BLaER1 treated with 17β-estradiol and CSF1 and Interleukin-3, amounts not matched to agents 10 nM and 100 nM (cell line): Measurements from ENCODE around the gene SEZ6L.

Source experiments
- H3K27ac ChIP-seq, 11 experiments: shearing (Covaris generic); formaldehyde crosslinking; 2 replicates each; pipeline ENCODE4 v1.8.1; 2022
- H3K27me3 ChIP-seq, 11 experiments: shearing (Covaris generic); formaldehyde crosslinking; 2 replicates each; pipeline ENCODE4 v1.8.1; 2022
- H3K36me3 ChIP-seq, 11 experiments: shearing (Covaris generic); formaldehyde crosslinking; 2 replicates each; pipeline ENCODE4 v1.8.1; 2022
- H3K4me1 ChIP-seq, 10 experiments: shearing (Covaris generic); formaldehyde crosslinking; 2 replicates each; pipeline ENCODE4 v1.8.1; 2022
- H3K4me2 ChIP-seq, 11 experiments: shearing (Covaris generic); formaldehyde crosslinking; 2 replicates each; pipeline ENCODE4 v1.8.1; 2022
- H3K4me3 ChIP-seq, 10 experiments: shearing (Covaris generic); formaldehyde crosslinking; 2 replicates each; pipeline ENCODE4 v1.8.1; 2022
- H3K9ac ChIP-seq, 11 experiments: shearing (Covaris generic); formaldehyde crosslinking; 2 replicates each; pipeline ENCODE4 v1.8.1; 2022
- H3K9me3 ChIP-seq, 11 experiments: shearing (Covaris generic); formaldehyde crosslinking; replicated peaks in 1 of 11; 2 replicates each; pipeline ENCODE4 v1.8.1; 2022
- H4K20me1 ChIP-seq, 11 experiments: shearing (Covaris generic); formaldehyde crosslinking; 2 replicates each; pipeline ENCODE4 v1.8.1; 2022
- Cebpa-rat ChIP-seq, 11 experiments: shearing (Covaris generic); IDR thresholded peaks; 2 replicates each; pipeline ENCODE4 v1.8.1; 2022

Gene SEZ6L

GRCh38 chr22:26196657-26197056 lies 27.4 kb downstream of the SEZ6L start:
- Histone ChIP-seq H3K36me3 (no peaks in the 10 kb centered on the region), H3K9me3 (no peaks in the 10 kb centered on the region), H3K4me1 (no peaks in the 10 kb centered on the region), H3K9ac (no peak overlapping the region), H4K20me1 (no peaks in the 10 kb centered on the region), H3K4me3 (no peak overlapping the region), H3K4me2 (no peak overlapping the region), H3K27ac (no peak overlapping the region), H3K27me3 (no peaks in the 10 kb centered on the region)
- no peak for TF ChIP-seq Cebpa-rat (IDR thresholded peaks at IDR 0.05)

DNA sequence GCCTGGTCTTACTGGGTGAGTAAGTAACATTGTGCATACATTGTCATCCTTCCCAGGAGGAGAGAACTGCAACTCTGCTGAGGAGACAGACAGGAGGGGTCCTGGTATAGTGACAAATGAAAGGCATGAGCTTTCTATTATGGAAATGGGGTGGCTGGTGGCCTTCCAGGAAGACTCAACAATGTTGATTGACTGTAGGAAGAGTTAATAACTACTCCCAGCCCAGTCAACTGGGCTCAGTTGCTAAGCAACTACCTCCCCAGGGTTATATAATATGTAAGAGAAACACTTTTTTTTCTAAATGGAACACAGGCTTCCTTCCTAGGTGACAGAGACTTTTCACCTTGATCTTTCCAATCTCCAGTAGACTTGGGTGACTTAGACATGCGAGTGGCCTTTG lies 28.2 kb downstream of the SEZ6L start:
- TF ChIP-seq Cebpa-rat (IDR thresholded peaks at IDR 0.05): no peak
- Histone ChIP-seq H3K27ac (no peak overlapping the region), H3K4me3 (no peak overlapping the region), H3K27me3 (no peaks in the 10 kb centered on the region), H3K4me2 (no peak overlapping the region), H3K9ac (no peak overlapping the region), H3K36me3 (no peaks in the 10 kb centered on the region), H3K4me1 (no peaks in the 10 kb centered on the region), H3K9me3 (no peaks in the 10 kb centered on the region), H4K20me1 (no peaks in the 10 kb centered on the region)

DNA sequence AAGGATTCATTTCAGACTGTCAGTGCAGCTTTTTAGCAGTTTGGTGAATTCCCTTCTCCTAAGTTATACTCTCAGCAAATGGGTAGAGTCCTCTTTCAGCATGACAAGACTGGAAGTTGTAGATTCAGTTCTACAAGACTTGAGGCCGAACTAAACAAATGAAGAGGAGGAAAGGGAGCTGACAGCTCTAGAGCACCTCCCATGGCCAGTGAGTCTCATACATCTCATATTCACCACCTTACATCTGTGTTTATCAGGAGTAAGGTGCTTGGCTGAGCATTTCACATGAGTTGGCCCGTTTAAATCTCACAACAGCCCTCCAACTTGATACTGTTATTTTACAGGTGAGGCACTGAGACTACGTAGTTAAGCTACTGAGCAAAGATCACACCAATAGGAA lies 30.4 kb downstream of the SEZ6L start:
- TF ChIP-seq Cebpa-rat (IDR thresholded peaks at IDR 0.05): no peak
- no peak overlapping the region for H3K4me2 ChIP-seq
- H3K4me1 ChIP-seq: no peaks in the 10 kb centered on the region
- no peaks in the 10 kb centered on the region for H3K27me3 ChIP-seq
- H3K9me3 ChIP-seq: no peaks in the 10 kb centered on the region
- no peak overlapping the region for H3K9ac ChIP-seq
- H3K36me3 ChIP-seq: no peaks in the 10 kb centered on the region
- 0 out of 22 replicates have a peak, but pooled peaks cover 0 to 3% (median 0%) of the 10 kb centered on the region in 11 experiments for H4K20me1 ChIP-seq
- no peak overlapping the region for H3K4me3 ChIP-seq
- no peak overlapping the region for H3K27ac ChIP-seq

DNA sequence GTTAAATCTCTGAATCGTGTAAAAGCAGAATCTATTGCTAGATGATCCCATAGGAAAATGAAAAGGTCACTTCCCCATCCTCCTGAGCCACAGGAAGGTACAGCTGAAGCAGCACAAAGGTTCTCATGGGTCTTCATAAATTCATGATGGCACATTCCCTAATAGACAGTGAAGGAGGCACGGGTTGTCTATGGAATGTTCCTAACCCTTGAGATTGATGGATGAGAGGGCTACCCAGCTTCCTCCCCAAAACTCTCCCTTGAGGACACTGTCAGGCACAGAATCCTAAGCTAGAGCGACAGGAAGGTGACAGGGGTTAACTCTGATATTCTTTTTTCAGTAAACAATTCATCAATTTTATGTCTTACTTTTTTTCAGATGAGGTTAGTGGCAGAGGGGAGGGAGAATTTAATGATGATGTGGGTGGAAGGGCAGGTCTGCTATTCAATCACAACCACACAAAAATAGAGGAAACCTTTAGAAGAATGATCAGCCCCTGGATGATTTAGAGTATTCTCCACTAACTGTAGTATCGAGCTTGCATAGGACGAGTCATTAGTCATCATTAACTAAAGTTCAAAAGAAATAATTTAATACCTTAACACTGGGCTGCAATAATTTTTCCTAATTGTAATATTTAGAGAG lies 33.1 kb downstream of the SEZ6L start:
- Histone ChIP-seq H3K4me2 (no peak overlapping the region), H3K4me1 (no peaks in the 10 kb centered on the region), H3K27ac (no peak overlapping the region), H3K4me3 (no peak overlapping the region), H3K9ac (no peak overlapping the region), H3K9me3 (no peaks in the 10 kb centered on the region), H3K36me3 (no peaks in the 10 kb centered on the region), H4K20me1 (0 out of 22 replicates have a peak, but pooled peaks cover 0 to 3% (median 0%) of the 10 kb centered on the region in 11 experiments), H3K27me3 (no peaks in the 10 kb centered on the region)
- TF ChIP-seq Cebpa-rat (IDR thresholded peaks at IDR 0.05): no peak

DNA sequence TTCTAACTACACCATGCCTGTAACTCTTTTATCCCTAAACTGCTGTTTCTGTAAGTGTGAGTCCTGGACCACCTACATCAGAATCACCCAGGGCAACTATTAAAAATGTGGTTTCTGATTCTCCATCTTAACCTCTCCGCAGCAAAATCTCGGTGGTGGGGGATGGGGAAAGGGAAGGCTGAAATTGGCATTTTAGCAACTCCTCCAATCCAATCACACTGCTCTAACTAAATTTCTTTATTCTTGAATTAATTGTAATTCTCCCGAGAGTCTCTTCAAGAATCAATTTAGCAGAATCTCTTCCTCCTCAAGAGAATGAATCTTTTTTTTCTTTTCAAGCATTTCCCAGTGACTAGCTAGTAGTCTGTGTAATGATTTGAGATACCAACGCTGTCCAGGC lies 36.2 kb downstream of the SEZ6L start:
- no peaks in the 10 kb centered on the region for H3K36me3 ChIP-seq
- no peaks in the 10 kb centered on the region for H3K4me1 ChIP-seq
- H3K4me3 ChIP-seq: no peak overlapping the region
- no peak overlapping the region for H3K4me2 ChIP-seq
- H3K9ac ChIP-seq: no peak overlapping the region
- H4K20me1 ChIP-seq: 0 out of 22 replicates have a peak, but pooled peaks cover 0 to 3% (median 0%) of the 10 kb centered on the region in 11 experiments
- H3K9me3 ChIP-seq: peaks cover 5 to 13% (median 11%) of the 10 kb centered on the region in 11 experiments; a peak in 15 of 22 replicates
- H3K27ac ChIP-seq: no peak overlapping the region
- no peak for TF ChIP-seq Cebpa-rat (IDR thresholded peaks at IDR 0.05)
- no peaks in the 10 kb centered on the region for H3K27me3 ChIP-seq

DNA sequence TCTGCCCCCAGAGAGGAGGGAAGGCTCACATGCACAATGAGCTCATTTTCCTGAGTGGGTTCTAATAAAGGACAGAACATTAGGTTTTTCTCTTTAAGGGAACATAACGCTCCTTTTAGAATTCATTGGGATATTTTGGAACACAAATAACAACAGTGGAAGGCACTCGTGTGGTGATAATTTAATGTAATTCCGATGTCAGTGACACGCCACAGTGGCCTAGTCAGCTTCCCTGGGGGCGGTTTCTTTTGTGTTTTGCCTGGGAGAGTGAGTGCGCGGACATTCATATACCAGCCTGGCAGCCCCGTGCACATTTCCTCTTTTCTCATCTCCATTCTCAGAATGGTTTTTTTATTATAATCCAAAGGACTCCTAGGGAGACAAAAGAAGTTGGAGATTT lies 41.1 kb downstream of the SEZ6L start:
- Histone ChIP-seq H3K4me3 (no peak overlapping the region), H3K9me3 (peaks cover 5 to 13% (median 11%) of the 10 kb centered on the region in 11 experiments; a peak in 15 of 22 replicates), H3K27ac (no peak overlapping the region), H3K4me1 (no peaks in the 10 kb centered on the region), H3K9ac (no peak overlapping the region), H3K27me3 (no peaks in the 10 kb centered on the region), H3K4me2 (no peak overlapping the region), H3K36me3 (no peaks in the 10 kb centered on the region), H4K20me1 (no peaks in the 10 kb centered on the region)
- TF ChIP-seq Cebpa-rat (IDR thresholded peaks at IDR 0.05): no peak

DNA sequence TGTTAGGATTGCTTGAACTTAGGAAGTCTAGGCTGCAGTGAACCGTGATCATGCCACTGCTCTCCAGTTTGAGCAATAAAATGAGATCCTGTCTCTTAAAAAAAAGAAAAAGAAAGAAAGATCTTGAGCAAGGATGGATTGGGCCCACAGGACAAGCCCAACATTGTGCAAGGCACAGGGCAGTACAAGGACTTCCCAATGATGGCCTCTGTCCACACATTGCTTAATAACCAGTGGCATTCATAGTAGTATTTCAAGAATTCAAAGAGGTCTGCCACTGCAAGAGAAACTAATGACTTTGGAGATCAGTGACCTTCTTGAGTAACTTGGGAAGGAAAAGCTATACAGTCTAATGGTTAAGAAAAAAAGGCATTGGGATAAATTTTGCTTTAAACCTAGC lies 44.6 kb downstream of the SEZ6L start:
- H3K27me3 ChIP-seq: no peaks in the 10 kb centered on the region
- no peak for TF ChIP-seq Cebpa-rat (IDR thresholded peaks at IDR 0.05)

GRCh38 chr22:26214466-26214865 lies 45.2 kb downstream of the SEZ6L start:
- no peaks in the 10 kb centered on the region for H3K36me3 ChIP-seq
- no peak overlapping the region for H3K4me2 ChIP-seq
- no peak for TF ChIP-seq Cebpa-rat (IDR thresholded peaks at IDR 0.05)
- no peaks in the 10 kb centered on the region for H3K4me1 ChIP-seq
- H4K20me1 ChIP-seq: no peaks in the 10 kb centered on the region
- H3K27ac ChIP-seq: no peak overlapping the region
- no peaks in the 10 kb centered on the region for H3K27me3 ChIP-seq
- peaks cover 3 to 9% (median 6%) of the 10 kb centered on the region in 11 experiments; a peak in 13 of 22 replicates for H3K9me3 ChIP-seq
- no peak overlapping the region for H3K4me3 ChIP-seq
- no peak overlapping the region for H3K9ac ChIP-seq

More for the DNA sequence above, 44.6 kb downstream of the SEZ6L start:
- no peaks in the 10 kb centered on the region for H4K20me1 ChIP-seq
- H3K36me3 ChIP-seq: no peaks in the 10 kb centered on the region
- no peak overlapping the region for H3K9ac ChIP-seq
- no peak overlapping the region for H3K4me3 ChIP-seq
- no peak overlapping the region for H3K27ac ChIP-seq
- no peaks in the 10 kb centered on the region for H3K4me1 ChIP-seq
- no peak overlapping the region for H3K4me2 ChIP-seq
- peaks cover 5 to 13% (median 11%) of the 10 kb centered on the region in 11 experiments; a peak in 15 of 22 replicates for H3K9me3 ChIP-seq

- Histone ChIP-seq H3K9ac (no peak overlapping the region), H3K4me2 (no peak overlapping the region), H3K9me3 (no peaks in the 10 kb centered on the region), H3K4me1 (no peaks in the 10 kb centered on the region), H3K4me3 (no peak overlapping the region), H3K36me3 (no peaks in the 10 kb centered on the region), H3K27me3 (no peaks in the 10 kb centered on the region), H4K20me1 (no peaks in the 10 kb centered on the region; a peak in 1 of 22 replicates), H3K27ac (no peak overlapping the region)
- TF ChIP-seq Cebpa-rat (IDR thresholded peaks at IDR 0.05): no peak
Measured at GRCh38 chr22:26215736-26216135, 46.5 kb downstream of the SEZ6L start.

DNA sequence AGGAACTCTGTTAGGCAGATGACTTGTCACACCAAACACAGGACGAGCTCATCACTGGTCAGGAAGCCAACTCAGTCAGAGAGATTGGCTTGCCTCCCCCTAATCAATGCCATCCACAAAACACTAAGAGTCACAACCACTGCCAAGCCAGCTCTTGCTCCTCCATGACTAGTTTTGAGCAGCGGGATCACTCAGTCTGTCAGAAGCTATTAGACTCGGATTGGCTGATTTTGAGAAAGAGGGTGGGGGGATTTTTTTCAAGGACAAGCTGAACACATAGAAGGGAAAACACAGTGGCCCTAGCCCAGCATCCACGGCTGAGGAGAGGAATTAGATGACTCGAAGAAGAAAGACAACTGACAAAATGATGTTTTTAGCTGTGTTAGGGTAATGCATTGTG lies 55.9 kb downstream of the SEZ6L start:
- Histone ChIP-seq H3K36me3 (no peaks in the 10 kb centered on the region), H3K27ac (no peak overlapping the region), H3K27me3 (no peaks in the 10 kb centered on the region), H3K4me2 (no peak overlapping the region), H4K20me1 (no peaks in the 10 kb centered on the region; a peak in 1 of 22 replicates), H3K9me3 (peaks cover 0 to 7% (median 0%) of the 10 kb centered on the region in 11 experiments; a peak in 3 of 22 replicates), H3K4me1 (peaks cover 0 to 7% (median 0%) of the 10 kb centered on the region in 10 experiments; a peak in 6 of 20 replicates), H3K4me3 (no peak overlapping the region), H3K9ac (no peak overlapping the region)
- TF ChIP-seq Cebpa-rat (IDR thresholded peaks at IDR 0.05): no peak
